Muscle layer of colon (tissue), 2 donors: ENCODE data around the gene RBKS.
"Not testable (repeated sequence)": the region's sequence is repeated elsewhere in the genome, so short reads cannot be mapped to it uniquely, and the experiment has no call there.

Experiments used
- H3K27ac ChIP-seq: one replicate; pipeline ENCODE4 v1.7.0; 2013; ENCODE audit warnings: low read depth, mild to moderate bottlenecking, low read length, moderate library complexity
- H3K27me3 ChIP-seq, 2 donors: one replicate each; pipeline ENCODE4 v1.7.0; 2013; ENCODE audit warnings: low read length in 2 of 2, mild to moderate bottlenecking in 2 of 2; ENCODE audit not compliant: insufficient read depth in 2 of 2, control insufficient read depth in 1 of 2
- H3K36me3 ChIP-seq: one replicate; pipeline ENCODE4 v1.7.0; 2013; ENCODE audit warnings: mild to moderate bottlenecking, low read length; ENCODE audit not compliant: insufficient read depth
- H3K4me1 ChIP-seq: one replicate; pipeline ENCODE4 v1.7.0; 2013; ENCODE audit warnings: mild to moderate bottlenecking, low read length; ENCODE audit not compliant: insufficient read depth
- H3K4me3 ChIP-seq, 2 donors: one replicate each; pipeline ENCODE4 v1.7.0; 2013; ENCODE audit warnings: low read length in 2 of 2, low read depth in 1 of 2, mild to moderate bottlenecking in 1 of 2, moderate library complexity in 1 of 2
- H3K9ac ChIP-seq: one replicate; pipeline ENCODE4 v1.7.0; 2013; ENCODE audit warnings: low read length
- H3K9me3 ChIP-seq: one replicate; pipeline ENCODE4 v1.7.0; 2013; ENCODE audit warnings: mild to moderate bottlenecking, low read length
- donor health status: abdominal sarcoma.
- donor health status: Adenocarcinoma of cecum.

RBKS gene

DNA sequence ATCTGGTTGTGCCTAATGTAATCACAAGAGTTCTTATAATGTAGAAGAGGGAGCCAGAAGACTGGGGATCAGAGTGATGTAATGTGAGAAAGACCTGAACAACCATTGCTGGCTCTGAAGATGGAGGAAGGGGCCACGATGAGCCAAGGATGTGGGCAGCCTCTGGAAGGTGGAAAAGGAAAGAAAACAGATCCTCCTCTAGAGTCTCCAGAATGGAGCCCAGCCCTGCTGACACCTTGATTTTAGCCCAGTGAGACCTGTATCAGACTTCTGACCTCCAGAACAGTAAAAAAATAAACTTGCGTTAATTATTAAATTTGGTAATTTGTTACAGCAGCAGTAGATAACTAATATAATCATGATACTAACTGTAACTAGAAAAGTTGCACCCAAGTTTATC is 3.1 kb downstream of the RBKS start:
- Histone ChIP-seq H3K9ac (no peak overlapping the region), H3K36me3 (no peaks in the 10 kb centered on the region), H3K4me3 (no peak overlapping the region), H3K27me3 (no peaks in the 10 kb centered on the region), H3K27ac (no peak overlapping the region), H3K9me3 (no peaks in the 10 kb centered on the region), H3K4me1 (peaks cover 7% of the 10 kb centered on the region)

DNA sequence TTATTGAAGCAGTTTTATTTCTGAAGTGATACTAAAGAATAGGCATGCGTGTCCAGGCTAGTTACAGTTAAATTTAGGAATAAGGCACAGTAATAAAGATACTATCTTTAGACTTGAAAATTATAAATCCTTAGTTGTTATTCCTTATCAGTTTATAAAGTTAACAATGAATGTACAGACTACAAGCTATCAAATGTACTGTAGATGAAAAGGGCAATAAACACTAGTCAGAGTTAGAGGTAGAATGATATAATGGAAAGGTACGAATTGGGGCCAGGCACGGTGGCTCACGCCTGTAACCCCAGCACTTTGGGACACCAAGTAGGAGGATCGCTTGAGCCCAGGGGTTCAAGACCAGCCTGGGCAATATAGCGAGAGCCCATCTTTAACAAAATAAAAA is 3.9 kb downstream of the RBKS start:
- Histone ChIP-seq H3K36me3 (no peaks in the 10 kb centered on the region), H3K9ac (no peak overlapping the region), H3K9me3 (no peaks in the 10 kb centered on the region), H3K27me3 (no peaks in the 10 kb centered on the region), H3K4me1 (peaks cover 4% of the 10 kb centered on the region), H3K27ac (no peak overlapping the region), H3K4me3 (no peak overlapping the region)

DNA sequence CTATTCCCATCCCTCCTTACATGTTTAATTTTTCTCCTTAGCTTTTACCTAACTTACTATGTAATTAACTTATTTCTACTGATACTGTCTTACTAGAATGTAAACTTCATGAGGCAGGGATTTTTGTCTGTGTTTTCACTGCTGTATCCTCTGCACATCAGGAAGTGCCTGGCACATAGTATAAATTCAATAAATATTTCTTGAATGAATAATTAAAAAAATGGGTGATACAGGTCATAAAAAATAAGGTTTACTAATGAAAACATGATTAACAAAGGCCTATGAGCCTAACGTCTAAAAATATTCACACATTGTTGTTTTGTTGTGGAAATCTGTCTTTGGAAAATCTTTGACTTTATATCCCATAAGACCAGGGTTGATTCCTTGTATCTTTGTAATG is 4.5 kb downstream of the RBKS start:
- no peaks in the 10 kb centered on the region for H3K4me1 ChIP-seq
- no peaks in the 10 kb centered on the region for H3K36me3 ChIP-seq
- H3K27ac ChIP-seq: no peak overlapping the region
- no peaks in the 10 kb centered on the region for H3K9me3 ChIP-seq
- H3K9ac ChIP-seq: no peak overlapping the region
- no peak overlapping the region for H3K4me3 ChIP-seq
- H3K27me3 ChIP-seq: no peaks in the 10 kb centered on the region

DNA sequence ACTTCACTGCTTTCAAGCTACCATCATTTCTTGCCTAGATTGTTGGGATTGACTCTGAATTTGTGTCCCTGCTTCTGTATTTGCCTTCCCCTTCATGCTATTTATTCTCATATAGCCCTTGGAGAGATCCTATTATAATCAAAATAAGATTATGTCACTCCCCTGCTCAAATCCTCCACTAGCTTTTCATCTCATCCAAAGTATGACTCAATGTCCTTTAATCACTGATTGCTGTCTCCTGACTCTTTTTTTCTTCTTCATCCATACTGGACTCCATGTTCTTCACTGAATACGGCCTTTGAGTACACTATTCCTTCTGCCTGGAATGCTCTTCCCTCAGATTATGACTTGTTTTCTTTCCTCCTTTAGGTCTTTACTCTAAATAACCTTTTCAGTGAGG is 5.0 kb downstream of the RBKS start:
- H3K4me1 ChIP-seq: no peaks in the 10 kb centered on the region
- H3K27ac ChIP-seq: no peak overlapping the region
- no peaks in the 10 kb centered on the region for H3K9me3 ChIP-seq
- no peak overlapping the region for H3K4me3 ChIP-seq
- H3K9ac ChIP-seq: no peak overlapping the region
- H3K27me3 ChIP-seq: no peaks in the 10 kb centered on the region
- H3K36me3 ChIP-seq: no peaks in the 10 kb centered on the region

DNA sequence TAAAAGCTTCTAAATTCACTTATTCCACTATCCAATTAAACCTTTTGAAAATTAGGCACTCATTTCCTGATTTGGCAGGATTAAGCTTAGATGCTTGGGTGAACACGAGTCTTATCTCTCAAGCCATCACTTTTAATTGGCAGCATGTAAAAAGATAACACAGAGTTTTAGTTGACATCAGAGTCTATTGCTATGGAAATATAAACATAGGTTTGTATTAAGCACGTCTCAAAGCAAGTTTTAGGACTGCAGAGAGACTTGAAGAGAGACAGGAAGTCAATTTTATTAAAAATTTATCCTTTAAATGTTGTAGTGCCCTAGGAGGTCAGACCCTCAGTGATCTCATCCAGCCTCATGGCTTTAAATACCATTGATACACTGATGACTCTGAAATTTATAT is 5.6 kb downstream of the RBKS start:
- Histone ChIP-seq H3K36me3 (no peaks in the 10 kb centered on the region), H3K4me1 (no peaks in the 10 kb centered on the region), H3K27me3 (no peaks in the 10 kb centered on the region), H3K27ac (no peak overlapping the region), H3K9me3 (no peaks in the 10 kb centered on the region), H3K9ac (no peak overlapping the region), H3K4me3 (no peak overlapping the region)

DNA sequence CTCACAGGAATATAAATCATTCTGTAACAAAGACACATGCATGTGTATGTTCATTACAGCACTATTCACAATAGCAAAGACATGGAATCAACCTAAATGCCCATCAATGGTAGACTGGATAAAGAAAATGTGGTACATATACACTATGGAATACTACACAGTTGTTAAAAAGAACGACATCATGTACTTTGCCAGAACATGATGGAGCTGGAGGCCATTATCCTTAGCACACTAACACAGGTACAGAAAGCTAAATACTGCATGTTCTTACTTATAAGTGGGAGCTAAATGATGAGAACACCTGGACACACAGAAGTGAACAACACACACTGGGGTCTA is 7.6 kb downstream of the RBKS start:
- H3K9ac ChIP-seq, H3K36me3 ChIP-seq, H3K9me3 ChIP-seq, H3K4me3 ChIP-seq, H3K4me1 ChIP-seq, H3K27me3 ChIP-seq, H3K27ac ChIP-seq: not testable (repeated sequence)

DNA sequence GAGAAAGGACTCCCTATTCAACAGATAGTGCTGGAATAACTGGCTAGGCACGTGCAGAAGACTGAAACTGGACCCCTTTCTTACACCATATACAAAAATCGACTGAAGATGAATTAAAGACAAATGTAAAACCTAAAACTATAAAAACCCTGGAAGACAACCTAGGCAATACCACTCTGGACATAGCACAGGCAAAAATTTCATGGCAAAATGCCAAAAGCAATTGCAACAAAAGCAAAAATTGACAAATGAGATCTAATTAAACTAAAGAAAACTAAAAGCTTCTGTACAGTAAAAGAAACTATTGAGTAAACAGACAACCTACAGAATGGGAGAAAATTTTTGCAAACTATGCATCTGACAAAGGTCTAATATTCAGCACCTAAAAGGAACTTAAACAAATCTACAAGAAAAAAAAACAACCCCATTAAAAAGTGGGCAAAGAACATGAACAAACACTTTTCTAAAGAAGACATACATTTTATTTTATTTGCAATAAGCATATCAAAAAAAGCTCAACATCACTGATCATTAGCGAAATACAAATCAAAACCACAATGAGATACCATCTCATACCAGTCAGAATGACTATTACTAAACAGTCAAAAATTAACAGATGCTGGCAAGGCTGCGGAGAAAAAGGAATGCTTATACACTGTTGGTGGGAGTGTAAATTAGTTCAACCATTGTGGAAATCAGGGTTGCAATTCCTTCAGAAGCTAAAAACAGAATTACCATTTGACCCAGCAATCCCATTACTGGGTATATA is 8.2 kb downstream of the RBKS start:
- H3K9ac ChIP-seq, H3K36me3 ChIP-seq: not testable (repeated sequence)

DNA sequence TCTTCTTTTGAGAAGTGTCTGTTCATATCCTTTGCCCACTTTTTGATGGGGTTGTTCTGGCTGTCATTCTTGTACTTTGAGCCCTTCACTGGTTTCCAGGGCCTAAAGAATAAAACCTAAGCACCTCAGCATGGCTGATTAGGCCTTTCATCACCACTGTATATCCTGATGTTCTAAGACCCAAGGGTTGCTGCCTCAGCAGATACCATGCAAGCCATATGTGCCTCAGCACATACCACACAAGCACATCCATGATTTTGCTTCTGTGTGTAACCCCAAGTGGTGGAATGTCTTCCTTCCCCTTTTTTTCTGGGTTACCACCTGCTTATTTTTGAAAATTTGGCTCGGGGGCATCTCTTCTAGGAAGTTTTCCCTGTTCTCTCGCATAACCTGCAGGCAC is 11.4 kb downstream of the RBKS start:
- no peaks in the 10 kb centered on the region for H3K36me3 ChIP-seq
- no peaks in the 10 kb centered on the region for H3K27me3 ChIP-seq
- H3K9ac ChIP-seq: no peak overlapping the region
- H3K9me3 ChIP-seq: no peaks in the 10 kb centered on the region
- H3K27ac ChIP-seq: no peak overlapping the region
- H3K4me3 ChIP-seq: no peak overlapping the region
- no peaks in the 10 kb centered on the region for H3K4me1 ChIP-seq

More for the DNA sequence above, 8.2 kb downstream of the RBKS start:
- not testable (repeated sequence) for H3K4me3 ChIP-seq, H3K27me3 ChIP-seq, H3K27ac ChIP-seq, H3K4me1 ChIP-seq, H3K9me3 ChIP-seq

DNA sequence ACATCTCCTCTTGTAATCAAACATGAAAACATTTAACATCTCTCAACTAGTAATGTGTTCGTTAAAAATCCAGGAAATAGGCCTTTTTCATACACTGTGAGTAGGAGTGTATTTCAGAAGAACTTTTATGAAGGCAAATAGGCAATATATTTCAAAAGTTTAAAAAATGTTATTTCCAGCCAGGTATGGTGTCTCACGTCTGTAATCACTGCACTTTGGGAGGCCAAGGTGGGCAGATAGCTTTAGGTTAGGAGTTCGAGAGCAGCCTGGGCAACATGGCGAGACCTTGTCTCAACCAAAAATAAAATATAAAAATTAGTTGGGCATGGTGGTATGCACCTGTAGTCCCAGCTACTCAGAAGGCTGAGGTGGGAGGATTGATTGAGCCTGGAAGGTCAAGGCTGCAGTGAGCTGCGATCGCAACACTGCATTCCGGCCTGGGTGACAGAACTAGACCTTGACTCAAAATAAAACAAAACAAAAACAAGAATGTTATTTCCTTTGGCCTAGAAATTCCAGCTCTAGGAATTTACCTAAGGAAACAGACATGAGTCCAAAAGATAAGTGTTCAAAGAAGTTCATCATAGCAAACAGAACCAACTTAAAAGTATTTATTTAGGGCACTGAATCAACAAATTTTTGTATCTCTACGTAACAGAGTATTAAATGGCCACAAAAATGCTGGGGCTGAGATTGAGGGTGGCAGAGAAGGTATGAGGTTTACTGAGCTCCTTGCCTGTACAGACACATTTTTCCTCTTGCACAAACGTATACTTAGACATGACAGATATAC is 14.9 kb downstream of the RBKS start:
- Histone ChIP-seq H3K9me3 (no peaks in the 10 kb centered on the region), H3K4me3 (no peak overlapping the region), H3K36me3 (no peaks in the 10 kb centered on the region), H3K9ac (no peak overlapping the region), H3K4me1 (no peaks in the 10 kb centered on the region), H3K27ac (no peak overlapping the region), H3K27me3 (no peaks in the 10 kb centered on the region)

DNA sequence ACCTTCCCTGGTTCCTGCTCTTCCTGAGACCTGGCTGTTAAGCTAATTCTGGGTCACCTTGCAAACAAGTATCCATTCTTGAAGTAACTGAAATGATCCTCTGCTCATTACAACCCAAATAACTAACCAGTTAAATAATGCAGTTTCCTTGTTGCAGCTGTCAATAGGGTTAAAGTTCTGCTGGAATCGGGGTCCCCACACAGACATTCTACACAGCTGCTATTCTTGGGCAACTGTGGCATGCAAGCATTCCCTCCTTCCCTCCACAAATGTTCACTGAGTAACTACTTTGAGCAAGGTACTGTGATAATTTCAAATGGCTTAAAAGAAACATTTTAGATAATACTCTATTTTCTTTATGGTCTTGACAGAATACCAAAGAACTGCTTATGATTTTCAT is 17.1 kb downstream of the RBKS start:
- Histone ChIP-seq H3K4me1 (no peaks in the 10 kb centered on the region), H3K36me3 (no peaks in the 10 kb centered on the region), H3K9ac (no peak overlapping the region), H3K27me3 (no peaks in the 10 kb centered on the region), H3K9me3 (no peaks in the 10 kb centered on the region), H3K27ac (no peak overlapping the region), H3K4me3 (no peak overlapping the region)

DNA sequence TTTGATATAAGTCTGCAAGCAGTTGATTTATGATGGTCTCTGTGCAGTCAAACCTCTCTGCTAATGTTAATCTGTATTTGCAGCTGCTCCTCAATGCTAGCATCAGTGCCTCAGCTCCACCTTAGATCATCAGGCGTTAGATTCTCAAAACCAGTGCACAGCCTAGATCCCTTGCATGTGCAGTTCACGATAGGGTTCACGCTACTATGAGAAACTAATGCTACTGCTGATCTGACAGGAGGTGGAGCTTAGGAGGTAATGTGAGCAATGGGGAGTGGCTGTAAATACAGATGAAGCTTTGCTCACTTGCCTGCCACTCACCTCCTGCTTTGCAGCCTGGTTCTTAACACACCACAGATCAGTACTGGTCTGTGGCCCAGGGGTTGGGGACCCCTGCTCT is 18.4 kb downstream of the RBKS start:
- H3K4me1 ChIP-seq: no peaks in the 10 kb centered on the region
- no peak overlapping the region for H3K4me3 ChIP-seq
- H3K27me3 ChIP-seq: no peaks in the 10 kb centered on the region
- H3K36me3 ChIP-seq: no peaks in the 10 kb centered on the region
- no peaks in the 10 kb centered on the region for H3K9me3 ChIP-seq
- no peak overlapping the region for H3K9ac ChIP-seq
- no peak overlapping the region for H3K27ac ChIP-seq

DNA sequence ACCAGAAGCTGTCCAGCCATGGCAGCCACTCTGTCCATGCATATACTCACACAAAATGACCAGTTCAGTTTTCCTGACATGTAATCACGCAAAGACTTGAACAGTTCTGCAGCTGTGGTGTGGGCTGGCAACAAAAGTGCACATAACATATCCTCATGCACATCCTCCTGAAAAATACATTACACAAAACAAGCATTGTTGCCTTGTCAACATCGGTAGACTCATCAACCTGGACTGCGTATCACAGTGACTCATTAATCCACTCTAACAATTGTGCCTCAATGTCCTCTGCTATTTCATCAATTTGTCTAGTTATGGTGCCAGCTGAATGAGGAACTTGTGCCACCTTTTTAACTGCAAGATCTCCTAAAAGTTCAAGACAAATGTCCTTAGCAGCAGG is 19.5 kb downstream of the RBKS start:
- H3K4me1 ChIP-seq: no peaks in the 10 kb centered on the region
- H3K36me3 ChIP-seq: no peaks in the 10 kb centered on the region
- H3K27me3 ChIP-seq: no peaks in the 10 kb centered on the region
- H3K9me3 ChIP-seq: no peaks in the 10 kb centered on the region
- no peak overlapping the region for H3K9ac ChIP-seq
- H3K4me3 ChIP-seq: no peak overlapping the region
- no peak overlapping the region for H3K27ac ChIP-seq
